GM19025 (cell line): Measurements from ENCODE around the gene CTIF.
A peak's percentile ranks its signal among the peaks of the same experiment; 100 is the strongest.

Experiments used
- ATAC-seq: cut with Tn5 transposase; IDR thresholded peaks from one replicate; pipeline ENCODE4 v1.9.1; 2021; ENCODE audit warnings: mild to moderate bottlenecking, low read depth, moderate library complexity; ENCODE audit not compliant: unreplicated experiment

CTIF gene

GRCh38 chr18:48824231-48824970, 285.6 kb downstream of the CTIF start:
- no peak for ATAC-seq

GRCh38 chr18:48825101-48825745, 286.4 kb downstream of the CTIF start:
- no peak for ATAC-seq

- ATAC-seq = no peak
These were observed 287.4 kb downstream of the CTIF start for GRCh38 chr18:48826271-48826670.

GRCh38 chr18:48826806-48827205, 288.0 kb downstream of the CTIF start:
- ATAC-seq = no peak

- no peak for ATAC-seq
These were observed 288.7 kb downstream of the CTIF start for GRCh38 chr18:48827291-48828193.

GRCh38 chr18:48828194-48828545, 289.3 kb downstream of the CTIF start:
- ATAC-seq = no peak

- ATAC-seq = no peak
These were observed 290.0 kb downstream of the CTIF start for GRCh38 chr18:48828691-48829442.

GRCh38 chr18:48829443-48830149, 290.8 kb downstream of the CTIF start:
- no peak for ATAC-seq

- no peak for ATAC-seq
These were observed 292.4 kb downstream of the CTIF start for GRCh38 chr18:48831113-48831759.

GRCh38 chr18:48831802-48832201, 293.0 kb downstream of the CTIF start:
- ATAC-seq = no peak

- ATAC-seq = no peak
These were observed 294.3 kb downstream of the CTIF start for GRCh38 chr18:48832938-48833700.

- ATAC-seq = peak; percentile 72
These were observed 295.0 kb downstream of the CTIF start for GRCh38 chr18:48833701-48834412.

GRCh38 chr18:48834413-48835031, 295.7 kb downstream of the CTIF start:
- ATAC-seq = peak; percentile 61

GRCh38 chr18:48835119-48835518, 296.3 kb downstream of the CTIF start:
- ATAC-seq = no peak

- no peak for ATAC-seq
These were observed 296.9 kb downstream of the CTIF start for GRCh38 chr18:48835745-48836170.

GRCh38 chr18:48836231-48836805, 297.5 kb downstream of the CTIF start:
- ATAC-seq = no peak
